HFFc6 (cell line): ENCODE results near the gene CISD3. TPM values are rescaled to one million over a fixed set of nuclear protein-coding genes. Genes with fewer than 3 reads are reported as not detected.

Experiments used
- DNase-seq: peaks from one replicate; pipeline ENCODE4 v3.0.0-alpha.2; 2018
- H3K27ac Mint-ChIP-seq: 2 replicates; pipeline ENCODE4 v1.8.0; 2020; ENCODE audit warnings: mild to moderate bottlenecking, mixed read lengths
- H3K27me3 Mint-ChIP-seq: 2 replicates; pipeline ENCODE4 v1.8.0; 2021; ENCODE audit warnings: mild to moderate bottlenecking, moderate library complexity, mixed read lengths; ENCODE audit not compliant: insufficient read depth
- H3K36me3 Mint-ChIP-seq: 2 replicates; pipeline ENCODE4 v1.8.0; 2021; ENCODE audit warnings: low read depth, mixed read lengths
- H3K4me1 Mint-ChIP-seq: 2 replicates; pipeline ENCODE4 v1.8.0; 2020; ENCODE audit warnings: low read depth, mixed read lengths
- H3K4me3 Mint-ChIP-seq: 2 replicates; pipeline ENCODE4 v1.8.0; 2020; ENCODE audit warnings: mild to moderate bottlenecking, moderate library complexity, mixed read lengths
- H3K9me3 Mint-ChIP-seq: 2 replicates; pipeline ENCODE4 v1.8.0; 2020; ENCODE audit warnings: mild to moderate bottlenecking, mixed read lengths
- total RNA-seq, 6 experiments: library from RNA; stranded (reverse); fragmentation: NEBNext Ultra II Directional; extraction: Animal tissue kit (Norgen Biotek cat#: 25700); gene quantifications; 2 replicates in 1 of 6; 3 replicates in 5 of 6; pipeline ENCODE4 v1.2.3, GENCODE V29; 2021
- TF ChIP-seq, protein P1 (sequence below): fragments of 200-600 bp; sonication (generic); IDR thresholded peaks from 2 replicates; pipeline ENCODE4 v1.5.0; 2021; ENCODE audit warnings: antibody characterized with exemption, mild to moderate bottlenecking

The CISD3 gene
- total RNA-seq, 6 experiments from 2014 or later, result 35.0 to 38.7 (median 36.6) TPM

DNA sequence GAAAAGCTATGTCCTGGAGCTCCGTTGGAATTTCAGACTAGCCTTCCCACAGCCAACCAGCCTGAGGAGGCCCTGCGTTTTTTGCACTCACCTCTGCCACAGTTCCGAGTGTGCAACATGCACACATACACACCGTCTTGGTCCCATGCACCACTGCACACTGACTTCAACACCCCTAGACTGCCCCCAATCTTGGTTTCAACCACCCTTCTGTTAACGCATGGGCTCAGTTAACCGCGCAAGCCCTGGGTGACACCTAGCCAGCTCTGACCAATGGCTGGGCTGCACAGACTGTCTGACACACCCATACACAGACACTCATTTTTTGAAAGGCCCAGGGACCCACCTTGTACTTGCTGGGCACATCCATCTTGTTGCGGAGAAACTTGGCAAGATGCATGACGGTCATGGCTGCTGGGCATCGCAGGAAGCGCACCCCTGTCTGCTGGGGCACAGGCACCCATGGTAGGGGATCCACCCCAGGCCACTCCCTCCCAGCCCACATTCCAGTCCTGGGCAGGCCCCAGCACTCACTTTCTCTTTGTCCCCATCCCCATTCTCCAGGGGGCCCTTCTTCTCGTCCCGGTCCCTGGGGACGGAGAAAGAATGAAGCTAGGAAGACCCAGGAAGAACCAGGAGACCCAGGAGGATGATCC is 8.0 kb downstream of the CISD3 start:
- DNase-seq, result no peak
- no peaks in the 10 kb centered on the region for H3K9me3 Mint-ChIP-seq
- H3K27me3 Mint-ChIP-seq, result peaks cover 6% of the 10 kb centered on the region
- H3K4me1 Mint-ChIP-seq, result peaks cover 28% of the 10 kb centered on the region
- TF ChIP-seq, protein P1, sequence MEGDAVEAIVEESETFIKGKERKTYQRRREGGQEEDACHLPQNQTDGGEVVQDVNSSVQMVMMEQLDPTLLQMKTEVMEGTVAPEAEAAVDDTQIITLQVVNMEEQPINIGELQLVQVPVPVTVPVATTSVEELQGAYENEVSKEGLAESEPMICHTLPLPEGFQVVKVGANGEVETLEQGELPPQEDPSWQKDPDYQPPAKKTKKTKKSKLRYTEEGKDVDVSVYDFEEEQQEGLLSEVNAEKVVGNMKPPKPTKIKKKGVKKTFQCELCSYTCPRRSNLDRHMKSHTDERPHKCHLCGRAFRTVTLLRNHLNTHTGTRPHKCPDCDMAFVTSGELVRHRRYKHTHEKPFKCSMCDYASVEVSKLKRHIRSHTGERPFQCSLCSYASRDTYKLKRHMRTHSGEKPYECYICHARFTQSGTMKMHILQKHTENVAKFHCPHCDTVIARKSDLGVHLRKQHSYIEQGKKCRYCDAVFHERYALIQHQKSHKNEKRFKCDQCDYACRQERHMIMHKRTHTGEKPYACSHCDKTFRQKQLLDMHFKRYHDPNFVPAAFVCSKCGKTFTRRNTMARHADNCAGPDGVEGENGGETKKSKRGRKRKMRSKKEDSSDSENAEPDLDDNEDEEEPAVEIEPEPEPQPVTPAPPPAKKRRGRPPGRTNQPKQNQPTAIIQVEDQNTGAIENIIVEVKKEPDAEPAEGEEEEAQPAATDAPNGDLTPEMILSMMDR, result no peak
- no peak overlapping the region for H3K27ac Mint-ChIP-seq
- peaks cover 7% of the 10 kb centered on the region; the same call in 1 of the 2 replicates for H3K36me3 Mint-ChIP-seq
- no peak overlapping the region for H3K4me3 Mint-ChIP-seq

DNA sequence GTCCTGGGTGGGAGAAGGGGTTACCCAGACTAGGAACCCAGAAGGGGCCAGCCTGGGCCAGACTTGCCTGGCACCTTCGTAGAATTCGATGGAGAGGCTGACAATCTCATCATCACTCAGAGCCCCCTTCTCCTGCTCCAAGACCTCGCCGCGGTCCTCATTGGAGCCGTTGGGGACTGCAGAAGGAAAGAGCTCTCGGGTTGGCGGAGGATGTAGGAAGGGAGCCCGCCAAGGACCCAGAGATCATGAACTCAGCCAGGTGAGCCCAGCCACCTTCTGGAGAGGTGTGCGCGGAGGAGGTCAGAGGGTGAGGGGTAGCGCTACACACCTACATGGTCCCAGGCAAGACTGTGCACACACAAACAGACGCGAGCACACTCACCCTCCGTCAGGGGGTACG is 8.5 kb downstream of the CISD3 start:
- peaks cover 6% of the 10 kb centered on the region; the same call in 1 of the 2 replicates for H3K36me3 Mint-ChIP-seq

DNA sequence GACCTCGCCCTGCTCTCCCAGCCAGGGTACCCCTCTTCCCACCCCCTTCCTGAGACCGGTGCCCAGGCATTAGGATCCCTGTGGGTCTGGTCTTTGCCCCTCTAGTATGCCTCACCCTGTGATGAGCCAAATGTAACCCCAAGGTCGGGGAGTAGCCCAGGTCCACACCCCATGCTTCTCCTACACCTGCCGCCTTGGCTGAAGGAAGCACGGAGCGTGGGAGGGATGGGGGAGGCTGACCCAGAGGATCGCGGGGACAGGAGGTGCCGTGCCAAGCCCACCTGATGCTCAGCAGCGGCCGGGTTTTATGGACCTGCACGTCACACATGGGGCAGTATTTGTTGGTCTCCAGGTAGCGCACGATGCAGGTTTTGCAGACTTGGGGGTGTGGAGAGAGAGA is 9.2 kb downstream of the CISD3 start:
- peaks cover 6% of the 10 kb centered on the region for H3K36me3 Mint-ChIP-seq
- no peaks in the 10 kb centered on the region for H3K9me3 Mint-ChIP-seq
- no peak overlapping the region; the same call in 1 of the 2 replicates for H3K27ac Mint-ChIP-seq
- peaks cover 38% of the 10 kb centered on the region for H3K4me1 Mint-ChIP-seq
- TF ChIP-seq, protein P1, result no peak
- H3K27me3 Mint-ChIP-seq, result peaks cover 6% of the 10 kb centered on the region
- H3K4me3 Mint-ChIP-seq, result no peak overlapping the region
- no peak for DNase-seq

More for the DNA sequence above, 8.5 kb downstream of the CISD3 start:
- Mint-ChIP-seq H3K27ac (peak overlapping the region; percentile 18; the same call in 1 of the 2 replicates), H3K27me3 (peaks cover 6% of the 10 kb centered on the region), H3K4me1 (peaks cover 33% of the 10 kb centered on the region), H3K4me3 (no peak overlapping the region), H3K9me3 (no peaks in the 10 kb centered on the region)
- TF ChIP-seq, protein P1, result no peak
- DNase-seq, result no peak

DNA sequence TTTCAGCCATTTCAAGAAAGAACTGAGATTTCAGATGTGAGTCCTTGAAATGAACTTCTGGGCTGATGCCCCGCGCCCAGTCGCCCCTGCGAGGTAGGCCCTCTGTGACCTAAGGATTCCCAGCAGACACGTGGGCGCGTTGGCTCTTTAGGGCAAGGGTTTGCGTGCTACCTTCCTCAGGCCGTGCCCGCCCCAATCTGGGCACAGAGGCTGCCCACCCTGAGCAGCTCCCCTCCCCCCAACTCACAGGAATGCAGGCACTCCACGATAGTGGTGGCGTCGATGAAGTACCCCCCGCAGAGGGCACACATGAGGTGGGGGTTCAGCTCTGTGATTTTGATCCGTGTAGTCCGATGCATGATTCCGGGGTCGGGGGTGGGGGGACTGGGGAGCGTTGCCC is 9.9 kb downstream of the CISD3 start:
- peaks cover 6% of the 10 kb centered on the region for H3K27me3 Mint-ChIP-seq
- TF ChIP-seq, protein P1, result no peak
- peaks cover 11% of the 10 kb centered on the region for H3K36me3 Mint-ChIP-seq
- H3K27ac Mint-ChIP-seq, result no peak overlapping the region
- H3K4me3 Mint-ChIP-seq, result no peak overlapping the region
- H3K9me3 Mint-ChIP-seq, result no peaks in the 10 kb centered on the region
- peaks cover 41% of the 10 kb centered on the region for H3K4me1 Mint-ChIP-seq
- no peak for DNase-seq

DNA sequence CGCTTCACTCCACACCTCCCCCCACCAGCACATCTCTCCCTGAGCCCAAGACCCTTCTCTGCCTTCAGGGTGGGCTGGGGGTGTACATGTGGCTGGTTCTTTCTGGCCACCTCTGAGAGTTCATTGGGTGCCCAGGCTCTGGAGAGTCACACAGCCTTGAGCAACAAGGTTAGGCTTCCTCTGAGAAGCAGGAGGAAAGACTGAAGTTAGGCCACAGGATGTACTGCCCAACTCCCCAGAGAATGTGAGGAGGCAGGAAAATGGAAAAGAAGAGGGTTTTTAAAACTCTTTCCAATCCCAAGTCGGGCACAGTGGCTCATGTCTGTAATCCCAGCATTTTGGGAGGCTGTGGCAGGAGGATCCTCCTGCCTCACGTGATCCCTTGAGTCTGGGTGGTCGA is 10.7 kb downstream of the CISD3 start:
- peak overlapping the region; percentile 94; the same call in 1 of the 2 replicates for H3K27ac Mint-ChIP-seq
- H3K4me3 Mint-ChIP-seq, result no peak overlapping the region
- no peak for DNase-seq
- TF ChIP-seq, protein P1, result no peak
- H3K27me3 Mint-ChIP-seq, result peaks cover 4% of the 10 kb centered on the region
- no peaks in the 10 kb centered on the region for H3K9me3 Mint-ChIP-seq
- H3K36me3 Mint-ChIP-seq, result peaks cover 11% of the 10 kb centered on the region
- peaks cover 46% of the 10 kb centered on the region for H3K4me1 Mint-ChIP-seq
